Smooth muscle cell (in vitro differentiated cells): ENCODE measurements around the gene MAU2. TPM values are rescaled to one million over a fixed set of nuclear protein-coding genes. Genes with fewer than 3 reads are reported as not detected.

Source experiments
- DNase-seq: peaks from one replicate; lab custom pipeline; 2025; ENCODE audit not compliant: unreplicated experiment; lab: John Stamatoyannopoulos, UW
- H2AFZ ChIP-seq: fragments of 200-600 bp; sonication (generic); 2 replicates; pipeline ENCODE4 v1.6.0; 2016; ENCODE audit warnings: antibody characterized with exemption, low read depth, mild to moderate bottlenecking
- H3F3A ChIP-seq: fragments of 200-600 bp; sonication (generic); 2 replicates; pipeline ENCODE4 v1.6.0; 2017; ENCODE audit warnings: antibody characterized with exemption, low read depth
- H3K27ac ChIP-seq: fragments of 200-600 bp; sonication (generic); 2 replicates; pipeline ENCODE4 v1.5.1; 2016; ENCODE audit warnings: low read depth, mild to moderate bottlenecking
- H3K27me3 ChIP-seq: fragments of 200-600 bp; sonication (generic); 2 replicates; pipeline ENCODE4 v1.6.1; 2016; ENCODE audit warnings: low read depth, mild to moderate bottlenecking
- H3K36me3 ChIP-seq: fragments of 200-600 bp; sonication (generic); 2 replicates; pipeline ENCODE4 v1.5.1; 2016; ENCODE audit warnings: low read depth
- H3K4me1 ChIP-seq: fragments of 200-600 bp; sonication (generic); 2 replicates; pipeline ENCODE4 v1.5.1; 2016; ENCODE audit warnings: low read depth
- H3K4me2 ChIP-seq: fragments of 200-600 bp; sonication (generic); 2 replicates; pipeline ENCODE4 v1.6.0; 2016; ENCODE audit warnings: mild to moderate bottlenecking
- H3K4me3 ChIP-seq: fragments of 200-600 bp; sonication (generic); 2 replicates; pipeline ENCODE4 v1.5.1; 2016; ENCODE audit warnings: mild to moderate bottlenecking
- H3K79me2 ChIP-seq: fragments of 200-600 bp; sonication (generic); 2 replicates; pipeline ENCODE4 v1.6.0; 2016; ENCODE audit warnings: low read depth, mild to moderate bottlenecking
- H3K9ac ChIP-seq: fragments of 200-600 bp; sonication (generic); 2 replicates; pipeline ENCODE4 v1.6.0; 2016; ENCODE audit warnings: low read depth
- H3K9me3 ChIP-seq: fragments of 200-600 bp; sonication (generic); replicated peaks from 2 replicates; pipeline ENCODE4 v1.5.1; 2016; ENCODE audit warnings: low read depth
- H4K20me1 ChIP-seq: fragments of 200-600 bp; sonication (generic); 2 replicates; pipeline ENCODE4 v1.6.0; 2016; ENCODE audit warnings: low read depth
- WGBS: methylation state at CpG from one replicate; pipeline ENCODE4 v1.1.7; 2016; ENCODE audit warnings: low lambda C conversion rate; 5-methylcytosine and 5-hydroxymethylcytosine counted together
- polyA plus RNA-seq: library from polyadenylated mRNA; unstranded; fragments of >200 nt; fragmentation: Nextera tagmentation; extraction: Ambion mirVana; gene quantifications from 2 replicates; pipeline ENCODE4 v1.2.1, GENCODE V29; 2016
- total RNA-seq: library from RNA; depleted of rRNA; stranded (reverse); fragments of >200 nt; gene quantifications from 2 replicates; pipeline ENCODE4 v1.2.3, GENCODE V29; 2014
- TF ChIP-seq, protein P1 (sequence below): fragments of 200-600 bp; sonication (generic); IDR thresholded peaks from 2 replicates; pipeline ENCODE4 v1.5.1; 2017; ENCODE audit warnings: borderline replicate concordance, mild to moderate bottlenecking, antibody characterized with exemption; ENCODE audit not compliant: insufficient read depth, poor library complexity, severe bottlenecking

Gene MAU2, protein sequence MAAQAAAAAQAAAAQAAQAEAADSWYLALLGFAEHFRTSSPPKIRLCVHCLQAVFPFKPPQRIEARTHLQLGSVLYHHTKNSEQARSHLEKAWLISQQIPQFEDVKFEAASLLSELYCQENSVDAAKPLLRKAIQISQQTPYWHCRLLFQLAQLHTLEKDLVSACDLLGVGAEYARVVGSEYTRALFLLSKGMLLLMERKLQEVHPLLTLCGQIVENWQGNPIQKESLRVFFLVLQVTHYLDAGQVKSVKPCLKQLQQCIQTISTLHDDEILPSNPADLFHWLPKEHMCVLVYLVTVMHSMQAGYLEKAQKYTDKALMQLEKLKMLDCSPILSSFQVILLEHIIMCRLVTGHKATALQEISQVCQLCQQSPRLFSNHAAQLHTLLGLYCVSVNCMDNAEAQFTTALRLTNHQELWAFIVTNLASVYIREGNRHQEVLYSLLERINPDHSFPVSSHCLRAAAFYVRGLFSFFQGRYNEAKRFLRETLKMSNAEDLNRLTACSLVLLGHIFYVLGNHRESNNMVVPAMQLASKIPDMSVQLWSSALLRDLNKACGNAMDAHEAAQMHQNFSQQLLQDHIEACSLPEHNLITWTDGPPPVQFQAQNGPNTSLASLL
- total RNA-seq (25.4 and 28.0 TPM in 2 replicates), polyA plus RNA-seq (19.9 and 27.6 TPM in 2 replicates)

DNA sequence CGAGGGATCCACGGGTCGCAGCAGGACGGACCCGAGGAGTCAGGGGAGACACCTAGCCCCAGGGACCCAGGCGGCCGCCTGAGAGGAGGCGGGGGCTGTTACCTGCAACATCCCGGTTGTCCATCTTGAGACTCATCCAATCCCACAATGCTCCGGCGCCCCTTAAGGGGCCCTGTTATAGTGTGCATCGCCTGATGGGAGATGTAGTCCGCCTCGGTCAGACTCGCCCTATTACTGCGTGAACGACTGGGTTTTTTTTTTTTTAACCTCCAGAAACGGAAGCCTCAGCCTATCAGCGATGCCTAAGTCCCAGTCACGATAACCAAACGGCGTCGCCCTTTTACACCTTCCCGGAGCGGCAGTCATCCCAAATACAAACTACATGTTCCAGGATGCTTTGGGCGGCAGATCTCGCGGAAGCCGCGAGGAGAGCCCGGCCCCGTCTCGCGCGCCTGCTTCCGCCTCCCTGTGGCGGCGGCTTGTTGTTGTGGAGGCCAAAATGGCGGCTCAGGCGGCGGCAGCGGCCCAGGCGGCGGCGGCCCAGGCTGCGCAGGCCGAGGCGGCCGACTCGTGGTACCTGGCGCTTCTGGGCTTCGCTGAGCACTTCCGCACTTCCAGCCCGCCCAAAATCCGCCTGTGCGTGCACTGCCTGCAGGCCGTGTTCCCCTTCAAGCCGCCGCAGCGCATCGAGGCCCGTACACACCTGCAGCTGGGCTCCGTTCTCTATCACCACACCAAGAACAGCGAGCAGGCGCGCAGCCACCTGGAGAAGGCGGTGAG lies at the start of gene MAU2, which contains the start of gene SUGP1:
MAU2 (plus strand) TSS at position 469 of the 780 bp plus-strand sequence; CDS start at position 500, 31 bp downstream.
SUGP1 (minus strand) TSS at position 149 of the 780 bp plus-strand sequence; CDS start at position 136, 13 bp downstream.
- H3K4me2 ChIP-seq: peak within 1 kb of the TSS; percentile 91
- TF ChIP-seq, protein P1, sequence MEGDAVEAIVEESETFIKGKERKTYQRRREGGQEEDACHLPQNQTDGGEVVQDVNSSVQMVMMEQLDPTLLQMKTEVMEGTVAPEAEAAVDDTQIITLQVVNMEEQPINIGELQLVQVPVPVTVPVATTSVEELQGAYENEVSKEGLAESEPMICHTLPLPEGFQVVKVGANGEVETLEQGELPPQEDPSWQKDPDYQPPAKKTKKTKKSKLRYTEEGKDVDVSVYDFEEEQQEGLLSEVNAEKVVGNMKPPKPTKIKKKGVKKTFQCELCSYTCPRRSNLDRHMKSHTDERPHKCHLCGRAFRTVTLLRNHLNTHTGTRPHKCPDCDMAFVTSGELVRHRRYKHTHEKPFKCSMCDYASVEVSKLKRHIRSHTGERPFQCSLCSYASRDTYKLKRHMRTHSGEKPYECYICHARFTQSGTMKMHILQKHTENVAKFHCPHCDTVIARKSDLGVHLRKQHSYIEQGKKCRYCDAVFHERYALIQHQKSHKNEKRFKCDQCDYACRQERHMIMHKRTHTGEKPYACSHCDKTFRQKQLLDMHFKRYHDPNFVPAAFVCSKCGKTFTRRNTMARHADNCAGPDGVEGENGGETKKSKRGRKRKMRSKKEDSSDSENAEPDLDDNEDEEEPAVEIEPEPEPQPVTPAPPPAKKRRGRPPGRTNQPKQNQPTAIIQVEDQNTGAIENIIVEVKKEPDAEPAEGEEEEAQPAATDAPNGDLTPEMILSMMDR: peak; percentile 29
- H3K9ac ChIP-seq: peak within 1 kb of the TSS; percentile 94
- peak within 1 kb of the TSS; percentile 94 for H3K4me3 ChIP-seq
- peak within 1 kb of the TSS; percentile 84 for H2AFZ ChIP-seq
- H3K36me3 ChIP-seq: no peaks in the 10 kb centered on the region
- peaks cover 10% of the 10 kb centered on the region for H3K4me1 ChIP-seq
- under 1% methylated on average over 67 of the region's 67 CpGs for WGBS
- H4K20me1 ChIP-seq: peaks cover 6% of the 10 kb centered on the region
- DNase-seq: peak; percentile 53
- no peaks in the 10 kb centered on the region for H3K9me3 ChIP-seq
- H3F3A ChIP-seq: no peaks in the 10 kb centered on the region
- H3K27ac ChIP-seq: peak within 1 kb of the TSS; percentile 91
- peaks cover 81% of the 10 kb centered on the region for H3K79me2 ChIP-seq
- no peaks in the 10 kb centered on the region for H3K27me3 ChIP-seq

DNA sequence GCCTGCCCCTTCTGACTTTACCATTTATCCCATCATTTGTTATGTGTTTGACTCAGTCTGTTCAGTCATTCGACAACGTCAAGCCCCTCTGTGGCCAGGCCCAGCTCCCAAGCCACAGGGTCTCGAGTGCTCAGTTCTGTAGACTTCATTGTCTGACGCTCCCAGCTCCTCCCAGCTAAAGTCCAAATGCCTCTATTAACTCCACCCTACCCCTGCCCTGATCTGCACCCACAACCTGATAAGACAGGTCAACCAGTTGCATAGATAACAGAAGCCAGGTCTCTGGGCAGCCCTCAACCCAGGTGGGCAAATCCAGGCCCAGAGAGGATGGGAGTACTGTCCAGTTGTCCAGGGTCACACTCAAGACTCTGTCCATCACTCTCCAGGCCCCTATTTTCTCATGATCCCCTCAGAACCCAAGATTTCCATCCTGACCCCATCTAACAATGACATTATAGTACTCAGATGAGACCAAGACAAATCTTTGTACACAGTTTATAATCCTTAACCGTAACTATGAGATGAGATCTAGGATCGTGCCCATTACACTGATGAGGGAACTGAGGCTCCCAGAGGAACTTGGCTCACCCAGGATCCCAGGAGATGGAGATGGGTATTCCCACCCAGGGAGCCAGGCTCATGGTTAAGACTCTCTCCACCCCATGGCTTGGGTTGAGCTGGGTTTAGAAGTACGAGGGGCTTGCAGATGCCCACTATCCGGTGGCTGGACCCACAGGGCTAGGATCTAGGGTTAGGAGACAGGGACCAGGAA lies 48.6 kb upstream of the MAU2 start:
- H3K4me2 ChIP-seq: peak overlapping the region; percentile 85
- WGBS: 94% methylated on average over 8 of the region's 8 CpGs
- TF ChIP-seq, protein P1: no peak
- no peaks in the 10 kb centered on the region for H4K20me1 ChIP-seq
- H2AFZ ChIP-seq: no peak overlapping the region
- no peak overlapping the region for H3K9ac ChIP-seq
- no peaks in the 10 kb centered on the region for H3K79me2 ChIP-seq
- peak overlapping the region; percentile 57 for H3K4me3 ChIP-seq
- H3F3A ChIP-seq: peaks cover 4% of the 10 kb centered on the region
- H3K4me1 ChIP-seq: peaks cover 9% of the 10 kb centered on the region
- H3K27me3 ChIP-seq: no peaks in the 10 kb centered on the region
- peak overlapping the region; percentile 55 for H3K27ac ChIP-seq
- DNase-seq: no peak
- H3K36me3 ChIP-seq: no peaks in the 10 kb centered on the region
- no peaks in the 10 kb centered on the region for H3K9me3 ChIP-seq

DNA sequence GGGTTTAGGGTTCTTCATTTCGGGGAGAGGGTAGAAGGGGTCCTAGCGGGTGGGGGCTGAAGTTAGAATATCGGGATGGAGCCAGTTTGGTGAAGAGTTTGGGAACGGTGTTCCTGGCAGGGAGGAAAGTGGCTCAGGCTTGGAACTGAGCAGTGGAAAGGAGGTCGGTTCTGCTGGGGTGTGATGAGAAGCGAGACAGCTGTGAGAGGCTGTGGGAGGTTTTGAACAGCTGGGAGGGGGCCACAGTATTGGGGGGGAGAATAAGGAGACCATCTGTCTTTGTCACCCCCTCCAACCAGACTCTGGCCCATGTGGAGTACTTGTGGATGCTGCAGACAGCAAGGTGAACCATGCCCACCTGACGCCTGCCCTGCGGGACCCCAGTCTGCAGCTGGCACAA lies 46.5 kb upstream of the MAU2 start:
- no peaks in the 10 kb centered on the region for H4K20me1 ChIP-seq
- H3K27ac ChIP-seq: no peak overlapping the region
- H3K79me2 ChIP-seq: no peaks in the 10 kb centered on the region
- no peak overlapping the region for H3K4me3 ChIP-seq
- TF ChIP-seq, protein P1: no peak
- no peak overlapping the region for H3K4me2 ChIP-seq
- H3K9me3 ChIP-seq: no peaks in the 10 kb centered on the region
- no peaks in the 10 kb centered on the region for H3K27me3 ChIP-seq
- no peak overlapping the region for H3K9ac ChIP-seq
- H3K36me3 ChIP-seq: no peaks in the 10 kb centered on the region
- no peak overlapping the region for H2AFZ ChIP-seq
- H3K4me1 ChIP-seq: peaks cover 9% of the 10 kb centered on the region
- WGBS: 97% methylated on average over 6 of the region's 8 CpGs
- no peak for DNase-seq
- H3F3A ChIP-seq: peaks cover 7% of the 10 kb centered on the region
